Adrenal gland (tissue), 12 donors: ENCODE results near the gene GBA3. TPM values are rescaled to one million over a fixed set of nuclear protein-coding genes. Genes with fewer than 3 reads are reported as not detected.

Experiments
- DNase-seq, 7 donors: peaks; one replicate each; pipeline ENCODE4 v3.0.0-alpha.2; 2019 to 2020
- H3K27ac ChIP-seq, 5 donors: fragments of 200-600 bp; sonication (generic) in 4 of 5; 1 replicate in 3 of 5; 2 replicates in 2 of 5; pipeline versions ENCODE4 v1.5.1 to v1.8.0; 2016 to 2020; ENCODE audit warnings: mild to moderate bottlenecking in 1 of 5
- H3K27me3 ChIP-seq: fragments of 200-600 bp; 2 replicates; pipeline ENCODE4 v1.8.0; 2021
- H3K36me3 ChIP-seq, 2 donors: fragments of 200-600 bp; replicated peaks in 1 of 2; 1 replicate in 1 of 2; 2 replicates in 1 of 2; pipeline versions ENCODE4 v1.5.1 to v1.8.0; 2018 to 2022
- H3K4me1 ChIP-seq, 2 donors: fragments of 200-600 bp; replicated peaks in 1 of 2; 1 replicate in 1 of 2; 2 replicates in 1 of 2; pipeline versions ENCODE4 v1.5.1 to v1.8.0; 2018 to 2021
- H3K4me3 ChIP-seq, 4 donors: fragments of 200-600 bp; sonication (generic) in 3 of 4; one replicate each; pipeline ENCODE4 v1.5.1; 2016 to 2018
- H3K9me3 ChIP-seq, 3 donors: fragments of 200-600 bp; sonication (generic) in 1 of 3; replicated peaks in 1 of 3; 1 replicate in 2 of 3; 2 replicates in 1 of 3; pipeline versions ENCODE4 v1.5.1 to v1.8.0; 2016 to 2021
- CTCF ChIP-seq, 6 experiments: fragments of 450-650 bp in 4 of 6; fragments of 200-600 bp in 2 of 6; sonication (generic) in 1 of 6; IDR thresholded peaks; 1 replicate in 5 of 6; 2 replicates in 1 of 6; pipeline versions ENCODE4 v1.5.1 to v1.8.0; 2016 to 2021; ENCODE audit warnings: antibody characterized with exemption in 6 of 6, mild to moderate bottlenecking in 2 of 6, moderate library complexity in 1 of 6
- POLR2A ChIP-seq, 2 donors: fragments of 450-650 bp; IDR thresholded peaks; one replicate each; pipeline ENCODE4 v1.6.1; 2017; ENCODE audit warnings: antibody characterized with exemption in 2 of 2, mild to moderate bottlenecking in 2 of 2, moderate library complexity in 1 of 2
- WGBS, 4 donors: extraction: QIAGEN DNeasy Blood & Tissue Kit in 2 of 4; methylation state at CpG; one replicate each; pipeline versions ENCODE4 v1.1.5 to v1.1.7; 2013 to 2017; 5-methylcytosine and 5-hydroxymethylcytosine counted together
- intact Hi-C, 2 donors: fragments of 100-400 bp; cut with DNase I; formaldehyde crosslinking; loops; one replicate each; pipeline versions ENCODE4 v1.14.1 to v1.15.0; 2022 to 2023
- polyA plus RNA-seq, 3 donors: library from polyadenylated mRNA; stranded (reverse); fragments of 200-250 nt in 2 of 3; fragments of 350-450 nt in 1 of 3; fragmentation: Illumina TruSeq in 1 of 3; extraction: RNeasy Lipid Tissue Mini Kit (QIAGEN cat#74804) in 1 of 3; gene quantifications; one replicate each; pipeline ENCODE4 v1.2.3, GENCODE V29; 2013 to 2014
- total RNA-seq, 9 donors: library from RNA; depleted of rRNA in 4 of 9; stranded (reverse); fragments of >200 nt in 4 of 9; fragments of 120-200 nt in 1 of 9; fragmentation: NEBNext Ultra II Directional in 1 of 9; extraction: Animal tissue kit (Norgen Biotek cat#: 25700) in 1 of 9; gene quantifications; one replicate each; pipeline versions ENCODE4 v1.1.0 to v1.2.4, GENCODE V29; 2013 to 2023
- donor health status: healthy with polysubstance abuse.
- donor health status: Bipolar disorder and iron deficiency.
- donor health status: DM: yes; HTN: yes; CAD: no.
- donor health status: DM: no; HTN: no; CAD: no.
- donor health status: DM: no; HTN: no; CAD: no.
- donor health status: DM: yes; HTN: yes; CAD: no.

GBA3 gene
- total and polyA plus RNA-seq, 12 donors, result 0.07 to 0.45 (median 0.15) TPM; not detected in 6

- Histone ChIP-seq H3K27me3 (no peaks in the 10 kb centered on the region), H3K4me1 (no peaks in the 10 kb centered on the region), H3K27ac (no peak overlapping the region), H3K4me3 (no peak overlapping the region), H3K36me3 (no peaks in the 10 kb centered on the region), H3K9me3 (no peaks in the 10 kb centered on the region)
- 0 to 86% (median 41%) methylated on average over 1 of the region's 1 CpG for WGBS, 4 donors
- intact Hi-C loops, result no loop called here
- TF ChIP-seq CTCF (IDR thresholded peaks at IDR 0.05), result no peak
- TF ChIP-seq POLR2A (IDR thresholded peaks at IDR 0.05), result no peak
- DNase-seq, result no peak
Observed at GRCh38 chr4:22848332-22848731, 155.6 kb downstream of the GBA3 start.

- no peaks in the 10 kb centered on the region for H3K27me3 ChIP-seq
- no peak overlapping the region for H3K27ac ChIP-seq
- H3K4me3 ChIP-seq, result no peak overlapping the region
- H3K36me3 ChIP-seq, result no peaks in the 10 kb centered on the region
- DNase-seq, result no peak
- no peaks in the 10 kb centered on the region for H3K4me1 ChIP-seq
- intact Hi-C loops, result no loop called here
- no peaks in the 10 kb centered on the region for H3K9me3 ChIP-seq
- TF ChIP-seq POLR2A (IDR thresholded peaks at IDR 0.05), result no peak
- no peak for TF ChIP-seq CTCF (IDR thresholded peaks at IDR 0.05)
Observed at GRCh38 chr4:22850055-22850454, 157.3 kb downstream of the GBA3 start.

GRCh38 chr4:22850630-22851029 lies 157.9 kb downstream of the GBA3 start:
- no peaks in the 10 kb centered on the region for H3K9me3 ChIP-seq
- no peaks in the 10 kb centered on the region for H3K4me1 ChIP-seq
- intact Hi-C loops, result no loop called here
- H3K4me3 ChIP-seq, result no peak overlapping the region
- 17 to 41% (median 26%) methylated on average over 2 of the region's 2 CpGs for WGBS, 4 donors
- H3K36me3 ChIP-seq, result no peaks in the 10 kb centered on the region
- no peak for TF ChIP-seq POLR2A (IDR thresholded peaks at IDR 0.05)
- TF ChIP-seq CTCF (IDR thresholded peaks at IDR 0.05), result no peak
- DNase-seq, result no peak
- no peak overlapping the region for H3K27ac ChIP-seq
- H3K27me3 ChIP-seq, result no peaks in the 10 kb centered on the region

- H3K36me3 ChIP-seq, result no peaks in the 10 kb centered on the region
- no peaks in the 10 kb centered on the region for H3K9me3 ChIP-seq
- H3K4me1 ChIP-seq, result no peaks in the 10 kb centered on the region
- no peak for DNase-seq
- no peaks in the 10 kb centered on the region for H3K27me3 ChIP-seq
- intact Hi-C loops, result no loop called here
- no peak for TF ChIP-seq CTCF (IDR thresholded peaks at IDR 0.05)
- TF ChIP-seq POLR2A (IDR thresholded peaks at IDR 0.05), result no peak
- 85 to 91% (median 90%) methylated on average over 2 of the region's 2 CpGs for WGBS, 4 donors
- no peak overlapping the region for H3K27ac ChIP-seq
- H3K4me3 ChIP-seq, result no peak overlapping the region
Observed at GRCh38 chr4:22857411-22857810, 164.7 kb downstream of the GBA3 start.
